ENCODE data around the gene NTF3. TPM values are rescaled to one million over a fixed set of nuclear protein-coding genes. Genes with fewer than 3 reads are reported as not detected.

Gene NTF3
- total and polyA plus RNA-seq, 2 of the 8 experiments (the other 6 are each of a cell fraction or from before 2014, with no cell fraction given): 1.4 to 2.3 TPM

- Histone ChIP-seq H3K27me3 (replicated peaks in 1 of 4; ENCODE audit: control insufficient read depth in 3 of 4, extremely low read depth in 1 of 4, insufficient read depth in 3 of 4, low read length in 3 of 4) (no peaks in the 10 kb centered on the region), H4K8ac (ENCODE audit: extremely low read depth, insufficient read depth, low read length) (no peak overlapping the region), H3K4ac (replicated peaks; ENCODE audit: insufficient read length, low read depth, low read length) (no peak overlapping the region), H3K36me3 (ENCODE audit: control insufficient read depth in 2 of 4, insufficient read depth in 4 of 4, low read length in 3 of 4) (no peaks in the 10 kb centered on the region), H2BK12ac (ENCODE audit: low read depth, low read length) (no peak overlapping the region), H2BK120ac (replicated peaks; ENCODE audit: low read depth, low read length) (no peak overlapping the region), H3K56ac (replicated peaks; ENCODE audit: insufficient read length, low read depth, low read length) (no peak overlapping the region), H2BK5ac (ENCODE audit: low read depth, low read length) (no peak overlapping the region), H2BK20ac (ENCODE audit: low read length) (no peak overlapping the region), H3K23ac (ENCODE audit: insufficient read length) (no peak overlapping the region), H3K79me1 (ENCODE audit: low read depth, low read length) (no peaks in the 10 kb centered on the region), H2AFZ (ENCODE audit: low read length) (no peak overlapping the region), H3K9ac (replicated peaks in 1 of 4; ENCODE audit: extremely low read depth in 1 of 4, low read depth in 3 of 4, low read length in 3 of 4) (no peak overlapping the region), H3K4me1 (replicated peaks in 1 of 4; ENCODE audit: control insufficient read depth in 3 of 4, insufficient read depth in 4 of 4, low read length in 3 of 4) (no peaks in the 10 kb centered on the region; a peak in 1 of 7 replicates), H4K5ac (ENCODE audit: insufficient read length, low read depth, low read length) (no peak overlapping the region), H3K14ac (ENCODE audit: insufficient read length) (no peak overlapping the region), H3K9me3 (ENCODE audit: insufficient read depth in 2 of 2, low read depth in 1 of 2, low read length in 1 of 2) (no peaks in the 10 kb centered on the region), H3K79me2 (ENCODE audit: control insufficient read depth in 1 of 2, insufficient read depth in 2 of 2, low read length in 2 of 2) (no peaks in the 10 kb centered on the region), H2AK5ac (ENCODE audit: low read depth, low read length) (no peak overlapping the region), H4K20me1 (replicated peaks in 1 of 2; ENCODE audit: control insufficient read depth in 1 of 2, insufficient read depth in 2 of 2, low read length in 2 of 2) (no peaks in the 10 kb centered on the region), H3K23me2 (ENCODE audit: low read depth, low read length) (no peaks in the 10 kb centered on the region), H3K4me2 (ENCODE audit: insufficient read depth in 1 of 2, low read depth in 2 of 2, low read length in 2 of 2) (no peak overlapping the region), H3K18ac (ENCODE audit: extremely low read depth, low read length) (no peak overlapping the region), H4K91ac (replicated peaks; ENCODE audit: insufficient read length, low read length) (no peak overlapping the region), H3K4me3 (ENCODE audit: extremely low read depth in 1 of 4, insufficient read depth in 2 of 4, low read depth in 3 of 4, low read length in 4 of 4) (no peak overlapping the region), H2BK15ac (ENCODE audit: low read length) (no peak overlapping the region), H3K27ac (ENCODE audit: low read depth, low read length) (no peak overlapping the region)
- WGBS, 2 experiments (ENCODE audit: extremely low coverage in 1 of 2, insufficient coverage in 1 of 2, insufficient read length in 1 of 2, insufficient replicate concordance in 2 of 2, low coverage in 1 of 2, low lambda C conversion rate in 2 of 2, missing lambda C conversion rate in 1 of 2): 94% methylated on average over 5 of the region's 5 CpGs; no CpG with 5 or more reads in 1 of the 2 experiments
- POLR2A ChIA-PET (ENCODE audit: partially characterized antibody): no interaction called here
- CTCF ChIA-PET (ENCODE audit: partially characterized antibody): interaction anchor here (0.7 to 1.7 kb wide), 3 partner anchors 14 to 152 kb away, joined by 3 to 5 read pairs (median 3); no protein-coding TSS in a partner anchor
- FAIRE-seq (no peak), DNase-seq (ENCODE audit: low read depth in 1 of 2, low spot score in 2 of 2) (no peak)
Measured at GRCh38 chr12:5497329-5498053, 65.6 kb downstream of the NTF3 start.
